OCI-LY1 (cell line): ENCODE results near the gene MCOLN1.

ENCODE experiments used
- H2AFZ ChIP-seq: fragments of 200-600 bp; sonication (generic), shearing (Covaris generic); 2 replicates; pipeline ENCODE4 v1.6.0; 2014; ENCODE audit warnings: antibody characterized with exemption, mild to moderate bottlenecking, low read length
- H3F3A ChIP-seq: fragments of 200-600 bp; sonication (generic), shearing (Covaris generic); 2 replicates; pipeline ENCODE4 v1.6.0; 2014; ENCODE audit warnings: mild to moderate bottlenecking, antibody characterized with exemption, low read length, moderate library complexity; ENCODE audit not compliant: insufficient read depth
- H3K27ac ChIP-seq: fragments of 200-600 bp; sonication (generic); 2 replicates; pipeline ENCODE4 v1.5.1; 2014; ENCODE audit warnings: low read length, mixed run types, mild to moderate bottlenecking, low read depth; ENCODE audit not compliant: poor library complexity, severe bottlenecking
- H3K27me3 ChIP-seq: fragments of 200-600 bp; sonication (generic); 2 replicates; pipeline ENCODE4 v1.6.0; 2014; ENCODE audit warnings: antibody characterized with exemption, mild to moderate bottlenecking, low read length, moderate library complexity; ENCODE audit not compliant: insufficient read depth
- H3K36me3 ChIP-seq: fragments of 200-600 bp; sonication (generic); 2 replicates; pipeline ENCODE4 v1.6.1; 2014; ENCODE audit warnings: mild to moderate bottlenecking, antibody characterized with exemption, low read length, moderate library complexity, mixed read lengths; ENCODE audit not compliant: insufficient read depth
- H3K4me1 ChIP-seq: fragments of 200-600 bp; sonication (generic); 2 replicates; pipeline ENCODE4 v1.5.1; 2014; ENCODE audit warnings: mild to moderate bottlenecking, low read length, moderate library complexity; ENCODE audit not compliant: insufficient read depth, severe bottlenecking
- H3K4me2 ChIP-seq: fragments of 200-600 bp; sonication (generic), shearing (Covaris generic); 2 replicates; pipeline ENCODE4 v1.6.1; 2014; ENCODE audit warnings: low read length
- H3K4me3 ChIP-seq: fragments of 200-600 bp; sonication (generic); 2 replicates; pipeline ENCODE4 v1.5.1; 2014; ENCODE audit warnings: low read length, low read depth, mild to moderate bottlenecking, mixed read lengths; ENCODE audit not compliant: poor library complexity, severe bottlenecking
- H3K79me2 ChIP-seq: fragments of 200-600 bp; shearing (Covaris generic); 2 replicates; pipeline ENCODE4 v1.6.1; 2016; ENCODE audit warnings: mixed run types, low read length, mixed read lengths; ENCODE audit not compliant: insufficient read depth
- H3K9ac ChIP-seq: fragments of 200-600 bp; sonication (generic), shearing (Covaris generic); 2 replicates; pipeline ENCODE4 v1.6.1; 2014; ENCODE audit warnings: mild to moderate bottlenecking, low read length, mixed read lengths
- H3K9me2 ChIP-seq: fragments of 200-600 bp; sonication (generic), shearing (Covaris generic); 2 replicates; pipeline ENCODE4 v1.6.1; 2014; ENCODE audit warnings: low read depth, mild to moderate bottlenecking, low read length, mixed read lengths
- H3K9me3 ChIP-seq: fragments of 200-600 bp; shearing (Covaris generic); 2 replicates; pipeline ENCODE4 v1.6.1; 2014; ENCODE audit warnings: low read length, mixed read lengths
- H4K20me1 ChIP-seq: fragments of 200-600 bp; sonication (generic), shearing (Covaris generic); 2 replicates; pipeline ENCODE4 v1.6.0; 2016; ENCODE audit warnings: mild to moderate bottlenecking, low read length; ENCODE audit not compliant: insufficient read depth
- CTCF ChIP-seq: fragments of 200-600 bp; sonication (generic), shearing (Covaris generic); IDR thresholded peaks from 2 replicates; pipeline ENCODE4 v1.5.1; 2017; ENCODE audit warnings: mild to moderate bottlenecking, antibody characterized with exemption, low read length, moderate library complexity, mixed read lengths
- EZH2 ChIP-seq: fragments of 200-600 bp; sonication (generic), shearing (Covaris generic); IDR thresholded peaks from 2 replicates; pipeline ENCODE4 v1.8.0; 2017; ENCODE audit warnings: borderline replicate concordance, mixed run types, mild to moderate bottlenecking, antibody characterized with exemption, low read length, moderate library complexity, mixed read lengths

MCOLN1 gene

GRCh38 chr19:7564866-7565265 is 42.4 kb downstream of the MCOLN1 start:
- H3K9ac ChIP-seq = no peak overlapping the region
- H3K4me1 ChIP-seq = no peaks in the 10 kb centered on the region
- H3K27ac ChIP-seq = no peak overlapping the region
- no peaks in the 10 kb centered on the region for H3K27me3 ChIP-seq
- no peaks in the 10 kb centered on the region for H3F3A ChIP-seq
- H2AFZ ChIP-seq = no peak overlapping the region
- H4K20me1 ChIP-seq = no peaks in the 10 kb centered on the region
- H3K36me3 ChIP-seq = peaks cover 7% of the 10 kb centered on the region; the same call in 1 of the 2 replicates
- no peaks in the 10 kb centered on the region for H3K9me3 ChIP-seq
- no peaks in the 10 kb centered on the region for H3K79me2 ChIP-seq
- TF ChIP-seq EZH2 = no peak
- TF ChIP-seq CTCF = no peak
- no peak overlapping the region for H3K4me2 ChIP-seq
- H3K9me2 ChIP-seq = no peaks in the 10 kb centered on the region
- H3K4me3 ChIP-seq = no peak overlapping the region

GRCh38 chr19:7565332-7565731 is 42.9 kb downstream of the MCOLN1 start:
- H3K4me2 ChIP-seq = no peak overlapping the region
- TF ChIP-seq CTCF (no peak), EZH2 (no peak)
- H4K20me1 ChIP-seq = no peaks in the 10 kb centered on the region
- no peak overlapping the region for H3K27ac ChIP-seq
- no peaks in the 10 kb centered on the region for H3K9me3 ChIP-seq
- no peaks in the 10 kb centered on the region for H3K4me1 ChIP-seq
- H2AFZ ChIP-seq = no peak overlapping the region
- no peaks in the 10 kb centered on the region for H3K79me2 ChIP-seq
- no peak overlapping the region for H3K9ac ChIP-seq
- H3F3A ChIP-seq = no peaks in the 10 kb centered on the region
- H3K36me3 ChIP-seq = peaks cover 6% of the 10 kb centered on the region; the same call in 1 of the 2 replicates
- H3K27me3 ChIP-seq = no peaks in the 10 kb centered on the region
- H3K9me2 ChIP-seq = no peaks in the 10 kb centered on the region
- no peak overlapping the region for H3K4me3 ChIP-seq

DNA sequence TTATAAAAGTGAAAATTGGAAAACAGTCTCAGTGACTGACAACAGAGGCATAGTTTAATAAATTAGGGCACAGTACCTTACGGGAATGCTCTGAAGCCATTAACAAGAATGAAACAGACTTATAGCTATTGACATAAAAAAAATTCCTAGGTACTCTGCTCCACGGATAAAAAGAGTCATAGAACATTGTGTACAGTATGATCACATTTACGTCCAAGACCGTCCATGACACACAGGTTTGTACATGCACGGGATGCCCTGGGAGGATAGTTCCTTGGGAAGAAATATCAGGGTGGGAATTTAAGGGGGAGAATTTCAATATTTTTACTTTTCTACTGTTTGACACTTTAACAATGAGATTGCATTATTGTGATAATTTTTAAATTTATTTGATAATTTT is 48.3 kb downstream of the MCOLN1 start:
- TF ChIP-seq CTCF = no peak
- TF ChIP-seq EZH2 = no peak
- H4K20me1 ChIP-seq = no peaks in the 10 kb centered on the region
- H3F3A ChIP-seq = no peaks in the 10 kb centered on the region
- no peak overlapping the region for H3K4me3 ChIP-seq
- no peaks in the 10 kb centered on the region for H3K36me3 ChIP-seq
- no peaks in the 10 kb centered on the region for H3K27me3 ChIP-seq
- H3K9me3 ChIP-seq = no peaks in the 10 kb centered on the region
- H3K27ac ChIP-seq = no peak overlapping the region
- no peaks in the 10 kb centered on the region for H3K79me2 ChIP-seq
- H3K4me2 ChIP-seq = no peak overlapping the region
- H3K4me1 ChIP-seq = no peaks in the 10 kb centered on the region
- no peak overlapping the region for H3K9ac ChIP-seq
- no peak overlapping the region for H2AFZ ChIP-seq
- no peaks in the 10 kb centered on the region for H3K9me2 ChIP-seq
